ENCODE data around the gene ATXN7. TPM values are rescaled to one million over a fixed set of nuclear protein-coding genes. Genes with fewer than 3 reads are reported as not detected.

ATXN7 gene
- total RNA-seq, 1 donor from 2014 or later: 19.8 TPM

- Mint-ChIP-seq H3K27ac (no peak overlapping the region), H3K36me3 (peaks cover 49% of the 10 kb centered on the region), H3K9me3 (peaks cover 7% of the 10 kb centered on the region), H3K4me3 (no peak overlapping the region), H3K4me1 (ENCODE audit: unreplicated experiment) (peaks cover 9% of the 10 kb centered on the region), H3K27me3 (no peaks in the 10 kb centered on the region)
- TF ChIP-seq CTCF (conservative IDR thresholded peaks at IDR 0.05): no peak
- DNase-seq (ENCODE audit: extremely low spot score, unreplicated experiment): no peak
Measured at GRCh38 chr3:63921741-63922482, 58.2 kb downstream of the ATXN7 start.

- Mint-ChIP-seq H3K27ac (no peak overlapping the region), H3K9me3 (peaks cover 7% of the 10 kb centered on the region), H3K4me1 (ENCODE audit: unreplicated experiment) (peaks cover 9% of the 10 kb centered on the region), H3K27me3 (no peaks in the 10 kb centered on the region), H3K36me3 (peaks cover 48% of the 10 kb centered on the region), H3K4me3 (no peak overlapping the region)
- DNase-seq (ENCODE audit: extremely low spot score, unreplicated experiment): no peak
- no peak for TF ChIP-seq CTCF (conservative IDR thresholded peaks at IDR 0.05)
Measured at GRCh38 chr3:63922491-63923199, 59.0 kb downstream of the ATXN7 start.

- no peak for DNase-seq (ENCODE audit: extremely low spot score, unreplicated experiment)
- Mint-ChIP-seq H3K4me3 (no peak overlapping the region), H3K36me3 (peaks cover 53% of the 10 kb centered on the region), H3K9me3 (peaks cover 7% of the 10 kb centered on the region), H3K27ac (no peak overlapping the region), H3K27me3 (no peaks in the 10 kb centered on the region), H3K4me1 (ENCODE audit: unreplicated experiment) (peaks cover 8% of the 10 kb centered on the region)
- no peak for TF ChIP-seq CTCF (conservative IDR thresholded peaks at IDR 0.05)
Measured at GRCh38 chr3:63926309-63926708, 62.6 kb downstream of the ATXN7 start.

GRCh38 chr3:63927422-63928280 is 64.0 kb downstream of the ATXN7 start:
- Mint-ChIP-seq H3K36me3 (peaks cover 48% of the 10 kb centered on the region), H3K27ac (no peak overlapping the region), H3K27me3 (no peaks in the 10 kb centered on the region), H3K4me1 (ENCODE audit: unreplicated experiment) (peaks cover 14% of the 10 kb centered on the region), H3K9me3 (peaks cover 7% of the 10 kb centered on the region), H3K4me3 (no peak overlapping the region)
- DNase-seq (ENCODE audit: extremely low spot score, unreplicated experiment): no peak
- no peak for TF ChIP-seq CTCF (conservative IDR thresholded peaks at IDR 0.05)

- TF ChIP-seq CTCF (conservative IDR thresholded peaks at IDR 0.05): peak; percentile 50
- Mint-ChIP-seq H3K4me3 (no peak overlapping the region), H3K4me1 (ENCODE audit: unreplicated experiment) (peaks cover 28% of the 10 kb centered on the region), H3K27me3 (no peaks in the 10 kb centered on the region), H3K27ac (no peak overlapping the region), H3K36me3 (peaks cover 21% of the 10 kb centered on the region), H3K9me3 (no peaks in the 10 kb centered on the region)
- no peak for DNase-seq (ENCODE audit: extremely low spot score, unreplicated experiment)
Measured at GRCh38 chr3:63931290-63931689, 67.6 kb downstream of the ATXN7 start.
